ENCODE measurements around the gene TMEM229B. TPM values are rescaled to one million over a fixed set of nuclear protein-coding genes. Genes with fewer than 3 reads are reported as not detected.

The TMEM229B gene
- total and polyA plus RNA-seq, 2 of the 4 experiments (the other 2 are of a cell fraction): under 0.01 TPM; not detected in 1

GRCh38 chr14:67523764-67524633, 35.5 kb upstream of the TMEM229B start:
- Histone ChIP-seq H4K8ac (ENCODE audit: low read depth in 2 of 2, low read length in 2 of 2) (no peak overlapping the region), H2AFZ (replicated peaks; ENCODE audit: low read length, poor library complexity) (no peak overlapping the region), H3K36me3 (ENCODE audit: control insufficient read depth, insufficient read depth, low read length) (no peaks in the 10 kb centered on the region), H3K4me3 (ENCODE audit: insufficient read depth, low read depth, low read length) (no peak overlapping the region), H3K4me1 (ENCODE audit: control insufficient read depth, insufficient read depth, low read length) (no peaks in the 10 kb centered on the region), H3K27me3 (ENCODE audit: control insufficient read depth, insufficient read depth, low read length) (peaks cover 54% of the 10 kb centered on the region), H3K23ac (ENCODE audit: low read depth, low read length) (no peak overlapping the region), H3K9me3 (ENCODE audit: control insufficient read depth, insufficient read depth, low read length) (no peaks in the 10 kb centered on the region), H2BK15ac (ENCODE audit: low read depth, low read length) (no peak overlapping the region), H3K9me1 (ENCODE audit: insufficient read depth, low read length) (no peaks in the 10 kb centered on the region), H4K91ac (ENCODE audit: insufficient read depth, low read depth, low read length) (no peak overlapping the region), H4K5ac (ENCODE audit: low read depth, low read length) (no peak overlapping the region), H3K14ac (replicated peaks; ENCODE audit: low read depth, low read length) (no peak overlapping the region), H3K18ac (ENCODE audit: low read depth, low read length) (no peak overlapping the region), H3K4ac (ENCODE audit: low read depth, low read length) (no peak overlapping the region), H2BK20ac (ENCODE audit: low read depth, low read length) (no peak overlapping the region), H3K56ac (ENCODE audit: extremely low read depth, insufficient read depth, low read length) (no peak overlapping the region), H3K27ac (ENCODE audit: insufficient read depth, low read length) (no peak overlapping the region), H2AK9ac (replicated peaks; ENCODE audit: low read depth, low read length, poor library complexity) (no peak overlapping the region), H3K79me1 (ENCODE audit: low read depth in 1 of 2, low read length in 2 of 2) (no peaks in the 10 kb centered on the region), H3K4me2 (ENCODE audit: low read depth, low read length) (no peak overlapping the region), H2BK120ac (ENCODE audit: low read depth, low read length) (no peak overlapping the region), H3K9ac (ENCODE audit: low read depth, low read length) (no peak overlapping the region), H2AK5ac (ENCODE audit: low read depth, low read length) (no peak overlapping the region), H4K20me1 (ENCODE audit: insufficient read depth, low read length) (no peaks in the 10 kb centered on the region), H2BK5ac (ENCODE audit: low read depth, low read length, poor library complexity, severe bottlenecking) (no peak overlapping the region)
- CTCF ChIA-PET: no interaction called here
- dilution Hi-C loops (cut with HindIII; ENCODE audit: low sequenced_read_pairs, unreplicated experiment): no loop called here
- intact Hi-C loops (cut with micrococcal nuclease): no loop called here
- ATAC-seq (ENCODE audit: low read depth) (no peak), DNase-seq (no peak)
- no TSS peak for BruUV-seq (replicated peaks)
- POLR2A ChIA-PET (ENCODE audit: unreplicated experiment): no interaction called here
- WGBS, 2 experiments (ENCODE audit: extremely low coverage in 2 of 2, insufficient read length in 1 of 2): 33% methylated on average over 1 of the region's 7 CpGs; no CpG with 5 or more reads in 1 of the 2 experiments
- in situ Hi-C loops (cut with MboI; ENCODE audit: low sequenced_read_pairs): no loop called here
- TF ChIP-seq NFE2L2 (IDR thresholded peaks at IDR 0.05; ENCODE audit: low read depth, low read length) (no peak), SMC3 (IDR thresholded peaks at IDR 0.05; ENCODE audit: low read depth, low read length) (no peak), RCOR1 (IDR thresholded peaks at IDR 0.05; ENCODE audit: insufficient replicate concordance, low read length) (no peak), FOS (IDR thresholded peaks at IDR 0.05; ENCODE audit: low read depth, low read length) (no peak), POLR2A (IDR thresholded peaks at IDR 0.05; ENCODE audit: low read depth, low read length) (no peak), CTCF (conservative IDR thresholded peaks at IDR 0.05; ENCODE audit: low read depth, low read length) (no peak), CEBPB (IDR thresholded peaks at IDR 0.05; ENCODE audit: low read depth, low read length) (no peak), MAFK (IDR thresholded peaks at IDR 0.05; ENCODE audit: low read depth, low read length) (no peak), MXI1 (IDR thresholded peaks at IDR 0.05; ENCODE audit: borderline replicate concordance, low read depth, low read length) (no peak), ELK1 (IDR thresholded peaks at IDR 0.05; ENCODE audit: borderline replicate concordance, low read depth, low read length) (no peak), MAZ (IDR thresholded peaks at IDR 0.05; ENCODE audit: borderline replicate concordance, low read depth, low read length) (no peak), CHD1 (IDR thresholded peaks at IDR 0.05; ENCODE audit: low read depth, low read length) (no peak), RAD21 (IDR thresholded peaks at IDR 0.05; ENCODE audit: low read length) (no peak), RFX5 (IDR thresholded peaks at IDR 0.05; ENCODE audit: low read depth, low read length) (no peak)
- TF ChIP-seq, protein P1, sequence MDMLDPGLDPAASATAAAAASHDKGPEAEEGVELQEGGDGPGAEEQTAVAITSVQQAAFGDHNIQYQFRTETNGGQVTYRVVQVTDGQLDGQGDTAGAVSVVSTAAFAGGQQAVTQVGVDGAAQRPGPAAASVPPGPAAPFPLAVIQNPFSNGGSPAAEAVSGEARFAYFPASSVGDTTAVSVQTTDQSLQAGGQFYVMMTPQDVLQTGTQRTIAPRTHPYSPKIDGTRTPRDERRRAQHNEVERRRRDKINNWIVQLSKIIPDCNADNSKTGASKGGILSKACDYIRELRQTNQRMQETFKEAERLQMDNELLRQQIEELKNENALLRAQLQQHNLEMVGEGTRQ (IDR thresholded peaks at IDR 0.05; ENCODE audit: low read depth, low read length): no peak
